GM21825 (cell line): ENCODE data around the gene SMC1B.
"Not testable (repeated sequence)": the region's sequence is repeated elsewhere in the genome, so short reads cannot be mapped to it uniquely, and the experiment has no call there.

Source experiments
- ATAC-seq: cut with Tn5 transposase; IDR thresholded peaks from one replicate; pipeline ENCODE4 v1.9.1; 2021; ENCODE audit warnings: mild to moderate bottlenecking, moderate library complexity; ENCODE audit not compliant: unreplicated experiment

Gene SMC1B, protein sequence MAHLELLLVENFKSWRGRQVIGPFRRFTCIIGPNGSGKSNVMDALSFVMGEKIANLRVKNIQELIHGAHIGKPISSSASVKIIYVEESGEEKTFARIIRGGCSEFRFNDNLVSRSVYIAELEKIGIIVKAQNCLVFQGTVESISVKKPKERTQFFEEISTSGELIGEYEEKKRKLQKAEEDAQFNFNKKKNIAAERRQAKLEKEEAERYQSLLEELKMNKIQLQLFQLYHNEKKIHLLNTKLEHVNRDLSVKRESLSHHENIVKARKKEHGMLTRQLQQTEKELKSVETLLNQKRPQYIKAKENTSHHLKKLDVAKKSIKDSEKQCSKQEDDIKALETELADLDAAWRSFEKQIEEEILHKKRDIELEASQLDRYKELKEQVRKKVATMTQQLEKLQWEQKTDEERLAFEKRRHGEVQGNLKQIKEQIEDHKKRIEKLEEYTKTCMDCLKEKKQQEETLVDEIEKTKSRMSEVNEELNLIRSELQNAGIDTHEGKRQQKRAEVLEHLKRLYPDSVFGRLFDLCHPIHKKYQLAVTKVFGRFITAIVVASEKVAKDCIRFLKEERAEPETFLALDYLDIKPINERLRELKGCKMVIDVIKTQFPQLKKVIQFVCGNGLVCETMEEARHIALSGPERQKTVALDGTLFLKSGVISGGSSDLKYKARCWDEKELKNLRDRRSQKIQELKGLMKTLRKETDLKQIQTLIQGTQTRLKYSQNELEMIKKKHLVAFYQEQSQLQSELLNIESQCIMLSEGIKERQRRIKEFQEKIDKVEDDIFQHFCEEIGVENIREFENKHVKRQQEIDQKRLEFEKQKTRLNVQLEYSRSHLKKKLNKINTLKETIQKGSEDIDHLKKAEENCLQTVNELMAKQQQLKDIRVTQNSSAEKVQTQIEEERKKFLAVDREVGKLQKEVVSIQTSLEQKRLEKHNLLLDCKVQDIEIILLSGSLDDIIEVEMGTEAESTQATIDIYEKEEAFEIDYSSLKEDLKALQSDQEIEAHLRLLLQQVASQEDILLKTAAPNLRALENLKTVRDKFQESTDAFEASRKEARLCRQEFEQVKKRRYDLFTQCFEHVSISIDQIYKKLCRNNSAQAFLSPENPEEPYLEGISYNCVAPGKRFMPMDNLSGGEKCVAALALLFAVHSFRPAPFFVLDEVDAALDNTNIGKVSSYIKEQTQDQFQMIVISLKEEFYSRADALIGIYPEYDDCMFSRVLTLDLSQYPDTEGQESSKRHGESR

DNA sequence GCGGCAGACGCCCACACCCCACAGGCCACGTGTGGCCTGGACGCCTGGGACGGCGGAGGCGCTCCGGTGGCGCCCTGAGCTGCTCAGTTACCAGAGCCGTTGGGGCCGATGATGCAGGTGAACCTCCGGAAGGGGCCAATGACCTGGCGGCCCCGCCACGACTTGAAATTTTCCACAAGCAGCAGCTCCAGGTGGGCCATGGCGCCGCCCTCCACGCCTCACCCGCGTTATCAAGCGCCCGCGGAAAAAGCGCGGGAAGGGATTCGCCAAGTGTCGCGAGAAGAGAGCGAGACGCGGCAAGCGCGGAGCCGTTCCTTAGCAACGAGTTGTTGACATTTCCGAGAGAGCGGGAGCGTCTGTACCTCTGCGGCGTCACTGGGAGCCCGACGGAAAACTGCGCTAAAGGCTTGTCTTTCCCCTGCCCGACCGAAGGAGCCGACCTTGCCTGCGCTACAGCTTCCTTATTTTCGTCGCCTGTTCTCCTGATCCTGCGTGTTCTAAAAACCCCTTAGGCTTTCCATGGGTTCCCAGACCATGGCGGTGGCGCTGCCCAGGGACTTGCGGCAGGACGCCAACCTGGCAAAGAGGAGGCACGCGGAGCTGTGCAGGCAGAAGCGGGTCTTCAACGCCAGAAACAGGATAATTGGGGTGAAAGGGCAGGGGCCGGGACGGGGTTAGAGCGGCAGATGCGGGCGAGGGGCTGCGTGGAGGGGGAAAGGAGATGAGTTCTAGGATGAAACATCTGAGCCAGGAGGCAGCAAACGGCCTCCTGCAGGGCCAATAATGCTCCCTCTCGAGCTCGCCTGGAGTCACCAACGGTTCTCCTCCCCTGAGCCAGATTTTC, at the start of gene SMC1B, which contains the start of gene RIBC2:
SMC1B (minus strand) TSS at position 232 of the 844 bp plus-strand sequence; CDS start at position 200, 32 bp downstream.
RIBC2 (plus strand) TSS at position 326 of the 844 bp plus-strand sequence; CDS start at position 520, 194 bp downstream.
- no peak for ATAC-seq

DNA sequence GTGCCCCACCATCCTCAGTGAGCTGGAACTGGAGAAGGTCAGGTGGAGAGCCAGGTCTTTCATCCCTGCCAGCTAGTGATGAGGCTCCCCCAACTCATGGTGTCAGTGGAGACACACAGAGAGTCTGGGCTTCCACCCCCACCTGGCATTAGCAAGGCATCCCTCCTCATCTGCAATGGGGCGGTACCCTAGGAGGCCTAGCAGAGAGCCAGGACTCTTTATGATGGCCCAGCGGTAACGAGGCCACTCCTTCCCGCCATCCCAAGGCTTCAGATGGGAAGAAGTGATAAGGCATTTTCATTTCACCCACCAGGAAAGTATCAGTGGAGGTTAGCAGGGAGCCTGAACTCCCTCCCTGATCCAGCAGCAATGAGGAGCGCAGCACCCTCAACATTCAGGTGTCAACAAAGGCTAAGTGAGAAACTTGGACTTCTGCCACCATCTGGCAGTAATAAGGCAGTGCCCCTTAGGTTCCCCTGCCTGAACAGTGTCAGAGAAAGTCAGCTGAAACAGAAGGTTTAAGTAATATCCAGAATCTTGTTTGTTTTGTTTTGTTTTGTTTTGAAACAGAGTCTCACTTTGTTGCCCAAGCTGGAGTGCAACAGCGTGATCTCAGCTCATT, 48.7 kb upstream of the SMC1B start:
- ATAC-seq = no peak

DNA sequence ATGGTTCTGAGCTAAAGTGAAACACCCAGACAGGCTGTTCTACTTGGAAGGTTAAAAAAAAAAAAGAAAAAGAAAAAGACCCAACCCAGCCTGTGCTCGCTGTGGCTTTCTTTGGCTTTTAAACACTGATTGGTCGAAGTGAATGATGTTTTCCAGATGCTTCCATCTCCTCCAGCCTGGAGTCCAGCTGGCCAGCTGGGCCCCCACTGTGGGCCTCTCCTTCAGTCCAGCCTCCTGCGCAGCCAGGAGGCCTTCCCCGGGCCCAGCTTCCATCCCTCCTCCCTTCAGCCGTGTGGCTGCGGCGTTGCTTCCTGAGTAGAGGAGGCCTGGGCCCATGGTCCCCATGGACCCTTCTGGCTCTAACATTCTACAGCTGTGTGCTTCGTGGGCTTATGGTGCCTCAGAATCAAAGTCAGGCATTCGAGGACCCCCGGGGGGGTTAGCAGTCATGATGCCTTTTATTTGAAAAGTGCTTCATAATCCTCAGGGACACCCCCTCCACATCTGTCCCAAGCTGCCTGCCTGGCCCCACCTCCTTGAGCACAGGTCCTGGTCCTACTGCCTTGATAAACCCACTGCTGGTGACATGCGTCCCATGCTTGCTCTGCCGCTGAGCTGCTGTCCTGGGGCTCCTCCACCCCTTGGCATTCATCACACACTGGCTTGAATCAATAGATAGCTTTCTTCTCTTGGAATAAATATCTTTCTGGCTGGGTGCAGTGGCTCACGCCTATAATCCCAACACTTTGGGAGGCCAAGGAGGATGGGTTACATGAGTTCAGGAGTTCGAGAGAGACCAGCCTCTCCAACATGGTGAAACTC, 47.1 kb upstream of the SMC1B start:
- no peak for ATAC-seq

DNA sequence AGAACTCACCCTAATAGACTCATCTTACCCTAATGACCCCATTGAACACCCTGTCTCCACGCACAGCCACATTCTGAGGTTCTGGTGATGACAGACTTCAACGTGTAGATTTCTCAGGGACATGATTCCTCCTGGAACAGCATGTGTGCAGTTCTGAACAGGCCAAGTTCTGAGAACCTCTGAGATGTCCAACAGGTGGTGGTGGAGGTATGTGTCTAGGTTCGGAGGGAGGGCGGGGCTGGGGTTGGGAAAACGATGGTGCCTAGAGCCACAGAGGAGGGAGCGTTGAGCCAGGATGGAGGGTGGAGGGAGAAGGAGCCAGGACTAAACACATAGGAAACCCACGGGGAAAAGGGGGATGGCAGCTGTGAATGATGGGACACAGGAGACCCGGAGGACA, 45.8 kb upstream of the SMC1B start:
- ATAC-seq = no peak

DNA sequence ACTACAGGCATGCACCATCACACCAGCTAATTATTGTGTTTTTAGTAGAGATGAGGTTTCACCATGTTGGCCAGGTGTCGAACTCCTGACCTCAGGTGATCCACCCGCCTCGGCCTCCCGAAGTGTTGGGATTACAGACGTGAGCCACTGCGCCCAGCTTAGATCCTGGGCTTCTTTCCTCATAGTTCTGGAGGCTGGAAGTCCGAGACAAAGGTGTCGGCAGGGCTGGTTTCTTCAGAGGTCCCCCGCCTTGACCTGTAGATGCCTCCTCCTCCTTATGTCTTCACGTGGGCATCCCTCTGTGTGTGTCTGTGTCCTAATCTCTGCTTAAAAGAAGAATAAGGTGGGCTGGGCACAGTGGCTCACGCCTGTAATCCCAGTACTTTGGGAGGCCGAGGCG, 45.1 kb upstream of the SMC1B start:
- no peak for ATAC-seq

DNA sequence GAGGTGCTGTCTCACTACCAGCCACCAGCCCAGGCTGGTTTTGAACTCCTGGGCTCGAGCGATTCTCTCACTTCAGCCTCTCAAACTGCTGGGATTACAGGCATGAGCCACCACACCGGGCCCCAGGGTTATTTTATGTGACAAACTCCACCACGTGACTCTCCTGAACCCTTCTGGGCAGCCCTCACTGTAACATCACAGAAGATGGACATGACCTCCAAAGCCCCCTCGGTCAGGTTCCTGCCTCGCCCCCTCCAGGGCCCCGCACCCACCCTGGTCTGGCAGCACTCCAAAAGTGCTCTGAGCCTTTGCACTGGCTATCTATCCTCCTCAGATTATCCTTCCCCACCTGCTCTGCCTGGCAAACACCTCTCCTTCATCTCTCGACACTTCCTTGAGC, 43.4 kb upstream of the SMC1B start:
- no peak for ATAC-seq

DNA sequence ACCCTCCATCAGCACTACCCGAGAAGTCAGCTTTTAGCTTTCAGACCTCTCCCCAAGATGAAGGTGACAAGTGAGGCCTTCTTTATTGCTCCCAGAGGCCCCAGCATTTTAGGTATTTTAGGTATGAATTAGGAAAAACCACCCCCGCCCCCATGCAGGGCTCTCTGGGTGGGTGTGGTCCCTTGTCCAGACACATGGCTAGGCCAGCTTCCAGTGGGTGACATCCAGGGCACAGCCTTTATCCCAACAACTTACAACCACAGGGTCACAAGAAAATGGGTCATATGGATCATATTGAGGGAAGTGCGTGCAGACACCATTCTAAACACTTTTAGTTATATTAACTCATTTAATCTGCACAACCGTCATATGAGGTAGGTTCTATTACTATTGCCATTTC, 42.2 kb upstream of the SMC1B start:
- no peak for ATAC-seq

DNA sequence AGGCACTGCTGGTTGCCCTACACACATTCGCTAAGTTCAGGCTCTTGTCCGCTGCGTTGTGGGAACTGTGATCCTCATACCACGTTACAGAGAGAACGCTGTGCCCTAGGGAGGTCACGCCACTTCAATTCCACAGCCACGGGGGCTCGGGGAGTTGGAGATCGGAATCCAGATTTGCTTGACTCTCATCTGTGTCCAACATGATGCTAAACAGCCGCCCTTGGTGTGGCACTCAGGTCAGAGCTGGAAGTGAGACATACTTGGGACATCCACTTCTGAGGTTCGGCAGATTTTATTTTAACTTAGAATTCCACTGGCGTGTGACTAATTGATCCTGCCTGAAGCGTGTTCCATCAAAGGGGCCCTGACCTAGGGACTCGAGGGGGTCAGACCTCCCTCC, 41.8 kb upstream of the SMC1B start:
- no peak for ATAC-seq

DNA sequence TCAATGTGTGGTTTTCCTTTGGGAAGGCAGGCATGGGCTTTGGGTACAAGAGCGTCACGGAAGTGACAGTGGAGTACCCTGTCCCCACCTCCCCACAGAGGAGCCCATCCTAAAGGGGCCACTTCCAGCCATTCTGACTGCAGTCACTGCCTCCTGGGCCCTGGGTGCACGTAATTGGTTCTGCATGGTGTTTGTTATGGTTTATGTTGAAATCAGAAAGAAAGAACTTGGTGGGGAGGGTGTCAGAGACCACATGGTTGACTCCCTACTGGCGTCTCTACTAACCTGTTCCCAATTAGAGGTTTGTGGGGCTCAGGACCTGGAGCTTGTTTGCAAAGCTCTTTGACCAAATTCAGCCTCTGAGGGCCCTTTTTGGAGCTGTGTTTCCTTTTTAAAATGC, 40.9 kb upstream of the SMC1B start:
- no peak for ATAC-seq

DNA sequence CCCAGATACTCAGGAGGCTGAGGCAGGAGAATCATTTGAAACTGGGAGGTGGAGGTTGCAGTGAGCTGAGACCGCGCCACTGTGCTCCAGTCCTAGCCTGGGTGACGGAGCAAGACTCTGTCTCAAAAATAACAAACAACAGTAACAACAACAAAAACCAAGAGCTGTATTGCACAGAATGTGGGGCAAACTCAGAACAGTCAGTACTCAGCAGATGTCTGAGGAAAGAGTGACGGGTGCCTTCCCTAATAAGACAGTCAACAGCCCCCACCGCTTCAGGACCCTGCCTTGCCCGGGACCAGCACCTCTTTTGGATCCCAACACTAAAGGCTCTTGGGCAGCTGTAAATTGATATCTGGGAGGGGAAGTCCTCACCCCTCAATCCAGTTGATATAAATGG, 40.4 kb upstream of the SMC1B start:
- no peak for ATAC-seq

DNA sequence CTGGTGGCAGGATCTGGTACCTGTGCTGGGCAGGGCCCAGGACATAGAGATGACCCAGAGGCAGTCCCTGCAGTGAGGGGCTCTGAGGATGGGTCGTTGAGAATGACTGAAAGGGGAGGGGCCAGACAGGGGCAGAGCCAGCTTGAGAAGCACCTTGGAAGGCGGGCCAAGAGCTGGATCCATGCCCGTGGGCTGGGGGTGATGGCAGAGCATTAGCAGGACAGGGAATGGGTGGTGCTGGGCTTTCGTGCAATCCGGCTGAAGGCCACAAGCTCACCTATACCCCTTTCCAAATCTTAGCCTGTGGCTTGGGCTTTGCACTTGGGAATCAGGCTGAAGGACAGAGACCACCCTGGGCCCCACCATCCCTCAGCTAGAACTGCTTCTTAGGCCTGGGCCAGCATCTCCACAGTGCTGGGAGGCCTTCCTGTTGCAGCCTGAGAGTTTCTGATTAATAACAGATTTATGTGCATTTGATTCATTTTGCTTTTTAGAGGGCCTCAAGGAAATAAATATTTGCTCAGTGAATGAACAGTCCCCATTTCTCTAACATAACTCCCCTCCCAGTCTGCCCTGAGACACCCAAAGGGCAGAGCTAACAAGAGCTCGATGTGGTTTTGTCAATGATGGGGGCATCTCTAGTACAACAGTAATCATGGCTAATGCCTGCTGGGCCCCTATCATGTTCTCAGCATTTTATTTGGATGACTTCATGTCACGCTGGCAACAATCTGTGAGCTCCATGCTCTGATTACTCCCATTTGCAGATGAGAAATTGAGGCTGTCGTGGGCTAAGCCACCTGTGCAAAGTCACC, 39.4 kb upstream of the SMC1B start:
- no peak for ATAC-seq

DNA sequence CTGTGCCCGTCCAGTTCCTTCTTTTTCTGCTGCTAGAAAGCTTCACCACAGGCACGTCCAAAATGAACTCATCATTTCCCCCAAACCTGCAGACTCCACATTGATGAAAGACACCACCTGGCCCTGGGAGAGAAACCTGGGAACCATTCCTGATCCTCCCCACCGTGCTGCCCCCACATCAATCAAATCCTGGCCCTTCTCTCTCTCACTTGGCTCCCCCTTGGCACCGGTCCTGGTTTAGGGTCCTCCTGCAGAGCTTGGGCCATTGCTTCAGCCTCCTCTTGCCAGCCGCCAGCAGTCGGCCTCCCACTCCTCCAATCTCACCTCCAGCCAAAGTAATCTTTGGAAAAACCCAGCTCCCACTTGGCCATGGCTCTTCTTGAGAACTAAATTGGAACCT, 38.6 kb upstream of the SMC1B start:
- no peak for ATAC-seq

DNA sequence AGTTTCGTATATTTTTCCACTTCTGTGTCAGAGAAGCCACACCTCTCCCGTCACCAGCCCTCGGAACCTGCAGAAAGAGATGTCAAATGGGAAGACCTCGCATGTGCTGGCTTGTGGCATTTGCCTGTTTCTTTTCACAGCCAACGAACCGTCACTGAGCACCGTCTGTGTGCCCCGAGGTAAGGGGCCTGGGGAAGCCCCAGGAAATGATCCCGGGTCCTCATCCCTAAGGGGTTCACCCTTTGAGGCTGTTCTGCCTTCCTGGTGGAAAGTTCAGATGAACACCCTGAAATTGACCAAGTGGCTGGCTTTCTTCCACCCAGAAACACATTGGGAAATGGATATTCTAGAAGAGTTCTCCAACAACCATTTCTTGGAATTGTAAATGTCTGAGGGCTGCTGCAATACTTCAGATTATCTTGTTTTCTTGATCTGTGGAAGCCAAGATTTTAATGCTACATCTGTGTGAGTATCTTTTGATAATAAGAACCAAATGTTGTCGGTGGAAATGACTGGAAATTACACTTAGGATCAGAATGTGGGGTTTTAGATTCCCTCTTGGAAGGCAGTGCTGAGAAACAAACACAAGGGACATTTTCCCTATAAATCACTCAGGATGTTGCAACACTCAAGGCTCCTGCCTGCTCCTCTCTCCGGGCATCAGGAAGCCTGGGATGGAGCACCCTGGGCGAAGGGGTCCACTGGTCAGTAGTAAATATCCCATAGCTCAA, 37.7 kb upstream of the SMC1B start:
- ATAC-seq = no peak

DNA sequence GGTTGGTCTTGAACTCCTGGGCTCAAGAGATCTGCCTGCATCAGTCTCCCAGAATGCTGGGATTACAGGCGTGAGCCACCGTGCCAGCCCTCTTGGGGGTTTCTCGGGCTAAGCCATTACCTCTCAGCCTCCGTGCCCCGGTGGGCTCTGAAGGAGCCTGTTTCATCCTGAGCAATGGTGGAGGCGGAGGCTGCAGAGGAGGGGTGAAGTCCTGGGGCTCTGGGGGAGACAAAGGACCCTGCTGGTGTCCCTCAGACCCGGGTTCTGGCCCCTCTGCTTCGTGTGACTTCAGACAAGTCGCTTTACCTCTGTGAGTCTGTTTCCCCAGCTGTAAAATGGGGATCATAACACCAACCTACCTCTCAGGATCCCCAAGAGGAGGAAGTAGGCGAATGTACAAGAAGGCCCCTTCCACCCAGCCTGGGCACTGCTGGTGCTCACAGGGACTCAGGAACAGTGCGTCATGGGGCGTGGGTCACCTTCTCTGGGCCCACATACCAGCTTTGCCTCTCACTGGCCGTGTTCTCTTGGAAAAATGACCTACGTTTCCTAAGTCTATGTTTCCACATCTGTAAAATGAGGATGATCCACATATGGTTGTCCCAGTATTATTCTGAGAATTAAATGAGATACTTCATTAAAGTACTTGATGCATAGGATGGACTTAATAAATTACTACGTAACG, 36.8 kb upstream of the SMC1B start:
- no peak for ATAC-seq

DNA sequence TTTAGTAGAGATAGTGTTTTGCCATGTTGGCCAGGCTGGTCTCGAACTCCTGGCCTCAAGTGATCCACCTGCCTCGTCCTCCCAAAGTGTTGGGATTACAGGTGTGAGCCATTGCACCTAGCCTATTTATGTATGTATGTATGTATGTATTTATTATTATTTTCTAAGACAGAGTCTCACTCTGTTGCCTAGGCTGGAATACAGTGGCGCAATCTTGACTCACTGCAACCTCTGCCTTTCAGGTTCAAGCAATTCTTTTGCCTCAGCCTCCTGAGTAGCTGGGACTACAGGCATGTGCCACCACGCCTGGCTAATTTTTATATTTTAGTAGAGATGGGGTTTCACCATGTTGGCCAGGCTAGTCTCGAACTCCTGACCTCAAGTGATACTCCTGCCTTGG, 36.0 kb upstream of the SMC1B start:
- ATAC-seq = not testable (repeated sequence)

DNA sequence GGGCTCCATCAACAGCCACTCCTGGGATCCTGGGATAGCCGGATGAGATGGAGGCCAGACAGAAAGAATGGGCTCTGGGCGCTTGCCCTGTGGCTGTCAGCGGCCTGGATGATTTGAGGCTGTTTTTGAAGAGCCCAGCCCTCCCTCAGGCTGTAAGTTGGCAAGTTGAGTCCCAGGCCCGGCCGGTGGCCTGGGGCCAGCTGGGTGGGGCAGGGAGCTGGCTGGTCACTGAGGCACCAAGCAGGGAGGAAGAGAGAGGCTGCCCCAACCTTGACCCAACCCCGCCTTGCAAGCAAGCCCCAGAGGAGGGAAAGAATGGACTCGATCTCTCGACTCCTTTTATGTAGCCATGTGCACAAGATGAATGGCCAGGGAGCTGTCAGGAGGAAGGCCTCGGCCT, 35.0 kb upstream of the SMC1B start:
- no peak for ATAC-seq

DNA sequence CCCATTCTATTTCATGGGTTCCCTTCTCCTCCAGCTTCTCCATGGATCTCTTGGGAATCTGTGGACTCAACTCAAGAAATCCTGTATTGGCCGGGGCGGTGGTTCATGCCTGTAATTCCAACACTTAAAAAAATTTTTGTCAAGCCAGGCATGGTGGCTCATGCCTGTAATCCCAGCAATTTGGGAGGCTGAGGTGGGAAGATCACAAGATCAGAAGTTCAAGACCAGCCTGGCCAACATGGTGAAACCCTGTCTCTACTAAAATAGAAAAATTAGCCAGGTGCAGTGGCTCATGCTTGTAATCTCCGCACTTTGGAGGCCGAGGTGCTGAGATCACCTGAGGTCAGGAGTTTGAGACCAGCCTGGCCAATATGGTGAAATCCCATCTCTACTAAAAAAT, 34.2 kb upstream of the SMC1B start:
- not testable (repeated sequence) for ATAC-seq
